HL-60 (cell line): ENCODE results near the gene KDM1B.

ENCODE experiments used
- DNase-seq, 2 experiments: peaks; one replicate each; pipeline ENCODE4 v3.0.0-alpha.2; 2010 to 2020; ENCODE audit warnings: low read depth in 1 of 2, low spot score in 1 of 2
- H3K27ac ChIP-seq: fragments of 250-450 bp; sonication (Bioruptor Pico); replicated peaks from 2 replicates; pipeline ENCODE4 v1.5.1; 2020; ENCODE audit warnings: mild to moderate bottlenecking, moderate library complexity
- H3K27me3 ChIP-seq: fragments of 250-450 bp; sonication (Bioruptor Pico); 2 replicates; pipeline ENCODE4 v1.5.1; 2021; ENCODE audit warnings: mild to moderate bottlenecking, moderate library complexity; ENCODE audit not compliant: insufficient read depth, poor library complexity, severe bottlenecking
- H3K4me3 ChIP-seq: replicated peaks from 2 replicates; pipeline ENCODE4 v1.5.1; 2011; ENCODE audit warnings: mild to moderate bottlenecking, control low read depth, low read length; ENCODE audit not compliant: insufficient read depth
- CTCF ChIP-seq: IDR thresholded peaks from one replicate; pipeline ENCODE4 v1.5.1; 2011; ENCODE audit warnings: low read length, control low read depth, inconsistent platforms; ENCODE audit not compliant: insufficient read depth
- GABPA ChIP-seq: IDR thresholded peaks from 2 replicates; pipeline ENCODE4 v1.6.1; 2012; ENCODE audit warnings: low read depth
- POLR2AphosphoS5 ChIP-seq: IDR thresholded peaks from 2 replicates; pipeline ENCODE4 v1.6.1; 2012; ENCODE audit warnings: low read depth
- REST ChIP-seq: IDR thresholded peaks from 2 replicates; pipeline ENCODE4 v1.6.1; 2012; ENCODE audit warnings: low read depth; ENCODE audit not compliant: insufficient replicate concordance
- SPI1 ChIP-seq: IDR thresholded peaks from 2 replicates; pipeline ENCODE4 v1.6.1; 2012; ENCODE audit warnings: low read depth, mild to moderate bottlenecking, borderline replicate concordance

KDM1B gene

DNA sequence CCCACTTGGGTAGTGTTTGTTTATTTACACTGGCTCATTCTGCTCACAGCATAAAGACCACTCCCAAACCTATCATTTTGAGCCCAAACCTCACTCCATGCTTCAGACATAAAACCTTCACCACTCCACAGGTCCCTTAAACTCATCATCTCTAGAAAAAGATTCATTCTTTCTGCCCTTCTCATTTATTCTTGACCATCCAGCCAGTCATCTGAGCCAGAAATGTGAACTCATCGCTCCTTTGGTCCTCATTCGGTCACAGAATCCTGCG is 12.7 kb upstream of the KDM1B start:
- TF ChIP-seq REST (no peak), GABPA (no peak), CTCF (no peak), SPI1 (no peak), POLR2AphosphoS5 (no peak)
- H3K27ac ChIP-seq: no peak overlapping the region
- H3K4me3 ChIP-seq: no peak overlapping the region
- DNase-seq: no peak
- no peaks in the 10 kb centered on the region for H3K27me3 ChIP-seq

- DNase-seq: no peak
- H3K27ac ChIP-seq: no peak overlapping the region
- TF ChIP-seq CTCF: no peak
- TF ChIP-seq GABPA: no peak
- TF ChIP-seq SPI1: no peak
- no peak for TF ChIP-seq POLR2AphosphoS5
- TF ChIP-seq REST: no peak
Measured at GRCh38 chr6:18147160-18147559, 8.1 kb upstream of the KDM1B start.

DNA sequence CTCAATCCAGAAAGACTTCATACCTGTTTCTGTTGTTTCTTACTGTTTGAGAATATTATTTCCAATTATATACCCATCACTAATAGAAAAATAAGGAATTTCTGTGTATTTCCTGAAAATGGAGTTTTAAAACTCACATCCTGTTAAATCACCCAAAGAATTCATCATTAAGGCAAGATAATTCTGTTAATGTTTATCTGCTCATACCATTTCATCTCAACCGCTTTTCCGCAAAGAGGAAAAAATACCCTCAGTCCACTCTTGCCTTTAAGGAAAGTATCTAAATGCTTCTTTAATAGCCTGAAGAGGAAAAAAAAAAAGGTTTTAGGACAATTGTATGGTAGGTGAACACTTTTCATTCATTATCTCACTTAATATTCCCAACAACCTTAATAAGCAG is 7.6 kb upstream of the KDM1B start:
- TF ChIP-seq CTCF (no peak), REST (no peak), GABPA (no peak), SPI1 (no peak), POLR2AphosphoS5 (no peak)
- DNase-seq: no peak
- H3K4me3 ChIP-seq: no peak overlapping the region
- H3K27ac ChIP-seq: no peak overlapping the region
- no peaks in the 10 kb centered on the region for H3K27me3 ChIP-seq

More at GRCh38 chr6:18147160-18147559, 8.1 kb upstream of the KDM1B start:
- Histone ChIP-seq H3K27me3 (no peaks in the 10 kb centered on the region), H3K4me3 (no peak overlapping the region)
